ENCODE data around the gene RHOD. TPM values are rescaled to one million over a fixed set of nuclear protein-coding genes. Genes with fewer than 3 reads are reported as not detected.

RHOD gene
- total RNA-seq, 4 donors from 2014 or later, result 18.9 to 87.0 (median 24.4) TPM

Small RNA genes within 50 kb of the gene (microRNA-seq; reads per million reads assigned to microRNA genes)
- 0 reads per million in 2 donors for gene MIR6860 (ENCODE audit: borderline replicate concordance in 2 of 2)

Other genes with a start within 250 kb of the RHOD start
- 10 to 100 TPM in 1 of 4 donors, 1 to 10 TPM in 3; 6.6 to 11.8 (median 8.3) TPM for gene RCE1, start 213.4 kb upstream of the RHOD start, total RNA-seq
- gene LRFN4, start 199.8 kb upstream of the RHOD start, total RNA-seq, result 10 to 100 TPM in 2 of 4 donors, 1 to 10 TPM in 2; 8.6 to 12.1 (median 10.1) TPM
- gene PC, start 98.5 kb upstream of the RHOD start, total RNA-seq, result 10 to 100 TPM; 13.1 to 67.6 (median 32.1) TPM
- gene C11orf86, start 81.5 kb upstream of the RHOD start, total RNA-seq, result not detected
- gene SYT12, start 33.7 kb upstream of the RHOD start, total RNA-seq, result under 1 TPM in 2 of 4 donors, not detected in 2; 0.33 to 0.64 TPM
- gene KDM2A, start 62.4 kb downstream of the RHOD start, total RNA-seq, result 10 to 100 TPM; 34.8 to 55.0 (median 44.9) TPM
- 10 to 100 TPM; 40.2 to 79.8 (median 68.4) TPM for gene GRK2, start 209.6 kb downstream of the RHOD start, total RNA-seq
- gene ANKRD13D, start 232.5 kb downstream of the RHOD start, total RNA-seq, result 10 to 100 TPM in 1 of 4 donors, 1 to 10 TPM in 3; 5.8 to 10.6 (median 9.7) TPM
- gene SSH3, start 246.7 kb downstream of the RHOD start, total RNA-seq, result 10 to 100 TPM in 2 of 4 donors, 1 to 10 TPM in 2; 7.9 to 16.3 (median 11.9) TPM